Mucosa of descending colon (tissue), 3 donors: ENCODE data around the gene GPR37L1. TPM values are rescaled to one million over a fixed set of nuclear protein-coding genes. Genes with fewer than 3 reads are reported as not detected.
"Not testable (repeated sequence)": the region's sequence is repeated elsewhere in the genome, so short reads cannot be mapped to it uniquely, and the experiment has no call there.

Source experiments
- ATAC-seq: fragments of 200-7000 bp; cut with Tn5 transposase; one replicate; pipeline ENCODE4 v1.9.1; 2020; ENCODE audit warnings: mild to moderate bottlenecking, moderate library complexity
- DNase-seq, 3 donors: peaks; one replicate each; pipeline ENCODE4 v3.0.0-alpha.2; 2020
- H3K36me3 ChIP-seq: fragments of 200-600 bp; one replicate; pipeline ENCODE4 v1.8.0; 2021; ENCODE audit warnings: low read depth, mild to moderate bottlenecking
- H3K4me1 ChIP-seq: fragments of 200-600 bp; one replicate; pipeline ENCODE4 v1.8.0; 2021; ENCODE audit warnings: low read depth, mild to moderate bottlenecking
- H3K4me3 ChIP-seq: fragments of 200-600 bp; one replicate; pipeline ENCODE4 v1.8.0; 2021; ENCODE audit warnings: mild to moderate bottlenecking
- H3K9me3 ChIP-seq: fragments of 200-600 bp; one replicate; pipeline ENCODE4 v1.8.0; 2021; ENCODE audit warnings: mild to moderate bottlenecking
- intact Hi-C, 2 donors: fragments of 100-400 bp; cut with DNase I in 1 of 2; cut with micrococcal nuclease in 1 of 2; formaldehyde crosslinking; loops; one replicate each; pipeline versions ENCODE4 v1.11.0 to v1.11.1; 2022; cut with DNase I, micrococcal nuclease
- total RNA-seq, 3 donors: library from RNA; stranded (reverse); fragmentation: NEBNext Ultra II Directional in 2 of 3; extraction: Animal tissue kit (Norgen Biotek cat#: 25700) in 2 of 3; gene quantifications; one replicate each; pipeline versions ENCODE4 v1.2.1 to v1.2.4, GENCODE V29; 2021 to 2023
- TF ChIP-seq, protein P1 (sequence below): fragments of 200-600 bp; IDR thresholded peaks from one replicate; pipeline ENCODE4 v1.8.0; 2022; ENCODE audit warnings: antibody characterized with exemption, mild to moderate bottlenecking
- donor health status: DM: no; HTN: no; CAD: no; lungs with moderate emphysema.
- donor health status: DM: no; HTN: no; CAD: no.
- donor health status: DM: no; HTN: yes; CAD: no.

The GPR37L1 gene
- total RNA-seq, 3 donors from 2014 or later, result 2.4 to 3.5 (median 2.9) TPM

DNA sequence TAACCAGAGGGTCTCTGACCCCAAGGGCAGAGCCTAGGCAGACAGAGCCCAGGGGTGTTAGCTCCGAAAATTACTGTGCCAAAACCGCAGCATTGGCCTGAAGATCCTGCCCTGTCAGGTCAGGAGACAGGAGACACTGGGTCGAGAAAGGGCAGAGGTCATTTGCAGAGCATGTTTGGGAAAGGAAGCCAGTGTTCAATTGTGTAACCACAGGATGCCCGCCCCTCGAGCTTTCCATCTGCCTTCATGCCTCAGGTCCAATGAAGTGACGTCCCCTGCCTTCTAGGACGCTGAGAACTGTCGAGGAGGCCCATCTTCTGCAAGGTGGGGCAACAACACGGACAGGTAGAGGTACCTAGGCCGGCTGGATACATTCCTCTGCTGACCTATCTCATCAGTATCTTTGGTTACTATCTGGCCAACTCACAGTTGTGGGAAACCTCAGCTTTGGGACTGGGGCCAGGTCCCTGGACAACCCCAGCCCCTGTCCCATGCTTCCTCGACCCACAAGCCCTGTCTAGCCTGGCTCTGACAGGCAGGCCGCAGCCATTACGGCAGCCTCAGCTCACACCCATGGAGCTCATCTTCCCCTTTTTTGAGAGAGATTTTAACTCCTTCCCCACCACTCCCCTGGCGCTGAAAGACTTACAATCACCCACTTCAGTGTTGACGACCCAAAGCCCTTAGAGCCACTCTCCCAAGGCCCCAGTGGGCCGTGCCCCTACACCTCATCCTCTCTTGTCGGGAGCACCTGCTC is 20.5 kb downstream of the GPR37L1 start:
- TF ChIP-seq, protein P1, sequence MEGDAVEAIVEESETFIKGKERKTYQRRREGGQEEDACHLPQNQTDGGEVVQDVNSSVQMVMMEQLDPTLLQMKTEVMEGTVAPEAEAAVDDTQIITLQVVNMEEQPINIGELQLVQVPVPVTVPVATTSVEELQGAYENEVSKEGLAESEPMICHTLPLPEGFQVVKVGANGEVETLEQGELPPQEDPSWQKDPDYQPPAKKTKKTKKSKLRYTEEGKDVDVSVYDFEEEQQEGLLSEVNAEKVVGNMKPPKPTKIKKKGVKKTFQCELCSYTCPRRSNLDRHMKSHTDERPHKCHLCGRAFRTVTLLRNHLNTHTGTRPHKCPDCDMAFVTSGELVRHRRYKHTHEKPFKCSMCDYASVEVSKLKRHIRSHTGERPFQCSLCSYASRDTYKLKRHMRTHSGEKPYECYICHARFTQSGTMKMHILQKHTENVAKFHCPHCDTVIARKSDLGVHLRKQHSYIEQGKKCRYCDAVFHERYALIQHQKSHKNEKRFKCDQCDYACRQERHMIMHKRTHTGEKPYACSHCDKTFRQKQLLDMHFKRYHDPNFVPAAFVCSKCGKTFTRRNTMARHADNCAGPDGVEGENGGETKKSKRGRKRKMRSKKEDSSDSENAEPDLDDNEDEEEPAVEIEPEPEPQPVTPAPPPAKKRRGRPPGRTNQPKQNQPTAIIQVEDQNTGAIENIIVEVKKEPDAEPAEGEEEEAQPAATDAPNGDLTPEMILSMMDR, result no peak
- ATAC-seq, result peak; percentile 49
- DNase-seq, result peak in 2 of 3 donors; percentile 41 to 56
- Histone ChIP-seq H3K9me3 (no peaks in the 10 kb centered on the region), H3K36me3 (no peaks in the 10 kb centered on the region), H3K4me1 (peaks cover 11% of the 10 kb centered on the region), H3K4me3 (peak overlapping the region; percentile 67)
- intact Hi-C loops, result no loop called here

DNA sequence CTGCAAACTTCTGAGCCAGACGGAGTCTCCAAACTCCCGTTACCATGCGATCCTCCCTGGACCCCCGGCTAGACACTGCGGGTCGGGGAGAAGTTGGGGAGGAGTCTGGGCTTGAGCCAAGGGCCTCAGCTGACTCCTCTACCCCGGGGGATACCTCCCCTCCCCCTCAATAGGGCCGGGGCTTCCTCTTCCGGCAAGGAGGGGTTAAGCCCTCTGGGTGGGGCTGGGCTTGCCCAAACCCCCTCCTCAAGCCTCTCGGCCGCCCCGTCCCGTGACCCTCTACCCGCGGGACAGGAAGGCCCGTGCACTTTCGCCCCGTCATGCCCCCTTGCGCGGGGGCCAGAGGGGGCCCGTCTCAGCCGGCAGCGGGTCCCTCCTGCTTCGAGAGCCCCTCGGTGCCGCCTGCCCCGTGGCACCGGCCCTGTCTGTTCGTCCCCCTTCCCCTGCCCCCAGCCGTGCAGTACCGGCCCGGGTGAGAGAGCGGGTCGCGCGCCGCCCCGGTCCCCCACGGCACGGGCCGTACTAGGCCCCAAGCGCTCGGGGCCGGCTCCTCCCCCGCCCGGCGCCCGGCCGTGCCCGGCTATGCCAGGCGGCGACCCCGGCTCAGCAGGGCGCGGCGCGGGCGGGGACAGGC is 21.2 kb downstream of the GPR37L1 start:
- ATAC-seq, result peak; percentile 77
- Histone ChIP-seq H3K4me3 (peak overlapping the region; percentile 67), H3K9me3 (no peaks in the 10 kb centered on the region), H3K4me1 (peaks cover 11% of the 10 kb centered on the region), H3K36me3 (no peaks in the 10 kb centered on the region)
- intact Hi-C loops, result no loop called here
- TF ChIP-seq, protein P1, result no peak
- peak; percentile 49 to 76 (median 67) for DNase-seq

DNA sequence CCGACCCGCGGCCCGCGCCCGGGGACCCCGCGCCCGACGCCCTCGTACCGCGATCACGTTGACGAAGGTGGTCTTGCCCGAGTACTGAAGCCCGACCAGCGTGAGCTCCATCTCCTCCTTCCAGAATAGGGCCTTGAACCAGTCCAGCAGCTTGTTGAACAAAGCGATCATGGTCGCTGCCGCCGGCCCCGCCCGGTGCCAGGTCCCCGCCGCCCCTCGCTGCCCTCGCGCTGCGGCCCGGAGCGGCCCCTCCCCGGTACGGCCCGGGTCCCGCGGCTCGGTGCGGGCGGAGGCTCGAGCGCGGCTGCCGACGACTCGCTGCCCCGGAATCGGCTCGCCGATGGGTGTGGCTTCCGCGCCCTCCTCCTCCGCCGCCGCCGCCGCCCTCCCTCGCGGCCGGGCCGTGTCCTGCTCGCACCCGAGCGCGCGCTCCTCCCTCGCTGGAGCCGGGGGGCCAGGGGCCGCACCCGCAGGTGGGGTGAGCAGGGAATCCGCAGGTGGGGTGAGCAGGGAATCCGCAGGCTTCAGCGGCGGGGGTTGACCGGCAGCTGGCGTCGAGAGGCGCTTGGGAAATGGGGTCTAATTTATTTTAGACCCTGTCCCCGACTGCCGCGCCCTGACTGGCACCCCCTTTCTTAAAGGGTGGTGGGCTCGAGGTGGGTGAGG is 21.8 kb downstream of the GPR37L1 start, which contains the start of gene ARL8A:
ARL8A (minus strand) TSS at position 336 of the 666 bp plus-strand sequence; CDS start at position 171, 165 bp downstream.
- DNase-seq, result peak; percentile 82 to 86 (median 86)
- intact Hi-C loops, result no loop called here
- H3K9me3 ChIP-seq, result no peaks in the 10 kb centered on the region

DNA sequence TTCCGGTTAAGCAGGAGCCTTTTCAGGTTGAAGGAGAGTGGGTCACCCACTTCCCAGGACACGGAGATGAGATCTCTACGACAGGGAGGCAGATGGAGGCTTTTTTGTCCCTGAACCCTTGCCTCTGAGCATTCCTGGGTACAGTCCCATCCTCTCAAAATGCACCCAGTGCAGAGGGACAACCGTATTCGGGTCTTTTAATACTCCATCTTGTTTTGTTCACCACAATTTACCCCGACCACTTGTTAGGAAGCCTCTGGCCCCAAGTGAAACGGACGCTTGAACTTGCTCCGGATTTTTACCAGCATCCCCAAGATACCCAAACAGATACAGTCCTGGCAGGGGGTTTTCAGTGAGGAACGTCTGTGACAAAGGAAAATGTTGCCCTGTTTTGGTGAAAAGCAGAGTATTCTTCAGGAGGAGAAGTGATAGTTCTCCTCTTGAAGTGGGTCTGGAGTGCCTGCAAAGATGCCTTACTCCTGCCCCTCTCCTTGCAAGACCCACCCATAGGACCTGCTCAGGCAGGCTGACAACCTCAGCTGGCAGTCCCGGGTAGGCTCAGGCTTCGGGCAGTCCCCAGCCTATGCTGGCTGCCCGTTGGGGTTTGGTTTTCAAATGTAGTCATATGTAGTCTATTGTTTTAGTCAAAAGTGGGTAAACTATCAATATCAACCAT is 22.5 kb downstream of the GPR37L1 start:
- Histone ChIP-seq H3K4me3 (peak overlapping the region; percentile 67), H3K9me3 (no peaks in the 10 kb centered on the region), H3K4me1 (peaks cover 11% of the 10 kb centered on the region), H3K36me3 (no peaks in the 10 kb centered on the region)
- TF ChIP-seq, protein P1, result no peak
- peak; percentile 14 for ATAC-seq
- intact Hi-C loops, result no loop called here
- no peak for DNase-seq

More for the DNA sequence above, 21.8 kb downstream of the GPR37L1 start, which contains the start of gene ARL8A:
- H3K4me3 ChIP-seq, result peak within 1 kb of the TSS; percentile 67
- H3K36me3 ChIP-seq, result no peaks in the 10 kb centered on the region
- TF ChIP-seq, protein P1, result no peak
- peak; percentile 88 for ATAC-seq
- peaks cover 11% of the 10 kb centered on the region for H3K4me1 ChIP-seq

DNA sequence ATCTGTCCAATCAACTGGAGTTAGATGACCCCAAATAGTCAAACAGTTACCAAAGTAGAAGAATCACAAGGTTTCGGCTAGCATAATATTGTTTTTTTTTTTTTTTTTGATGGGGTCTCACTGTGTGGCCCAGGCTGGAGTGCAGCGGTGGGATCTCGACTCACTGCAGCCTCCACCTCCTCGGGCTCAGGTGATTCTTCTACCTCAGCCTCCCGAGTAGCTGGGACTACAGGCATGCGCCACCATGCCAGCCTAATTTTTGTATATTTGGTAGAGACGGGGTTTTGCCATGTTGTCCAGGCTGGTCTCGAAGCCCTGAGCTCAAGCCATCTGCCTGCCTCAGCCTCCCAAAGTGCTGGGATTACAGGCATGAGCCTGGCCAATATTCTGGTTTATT is 23.0 kb downstream of the GPR37L1 start:
- H3K36me3 ChIP-seq, H3K4me3 ChIP-seq, H3K4me1 ChIP-seq, DNase-seq, ATAC-seq, H3K9me3 ChIP-seq, intact Hi-C loops: not testable (repeated sequence)
